Activated CD4-positive, alpha-beta T cell treated with anti-CD3 and anti-CD28 coated beads, Interleukin-2, amount 50 U/mL, for 4 hours (primary cell): ENCODE measurements around the gene NFIX.

Experiments
- DNase-seq, 2 experiments: peaks; one replicate each; pipeline ENCODE4 v3.0.0-alpha.2; 2020

Gene NFIX

GRCh38 chr19:12990853-12991252 lies 4.4 kb upstream of the NFIX start:
- no peak for DNase-seq

GRCh38 chr19:12991296-12991695 lies 4.0 kb upstream of the NFIX start:
- no peak for DNase-seq

- no peak for DNase-seq
Observed at GRCh38 chr19:12992729-12993128, 2.5 kb upstream of the NFIX start.

- DNase-seq: no peak
Observed at GRCh38 chr19:12993562-12993961, 1.7 kb upstream of the NFIX start.

GRCh38 chr19:12995596-12996405 lies 526 bp downstream of the NFIX start:
- peak in 1 of 2 experiments; percentile 13 for DNase-seq

- no peak for DNase-seq
Observed at GRCh38 chr19:12996406-12997094, 1.3 kb downstream of the NFIX start.

GRCh38 chr19:12997179-12997966 lies 2.1 kb downstream of the NFIX start:
- DNase-seq: no peak

GRCh38 chr19:12997967-12998940 lies 3.0 kb downstream of the NFIX start:
- no peak for DNase-seq

- no peak for DNase-seq
Observed at GRCh38 chr19:13001166-13001501, 5.9 kb downstream of the NFIX start.

GRCh38 chr19:13001502-13002165 lies 6.4 kb downstream of the NFIX start:
- no peak for DNase-seq

- DNase-seq: no peak
Observed at GRCh38 chr19:13002166-13002898, 7.1 kb downstream of the NFIX start.

GRCh38 chr19:13003081-13003480 lies 7.8 kb downstream of the NFIX start:
- no peak for DNase-seq

GRCh38 chr19:13004273-13004672 lies 9.0 kb downstream of the NFIX start:
- no peak for DNase-seq

- no peak for DNase-seq
Observed at GRCh38 chr19:13005253-13005652, 10.0 kb downstream of the NFIX start.

GRCh38 chr19:13005861-13006370 lies 10.6 kb downstream of the NFIX start:
- DNase-seq: no peak

- DNase-seq: no peak
Observed at GRCh38 chr19:13006431-13007281, 11.4 kb downstream of the NFIX start.

- DNase-seq: no peak
Observed at GRCh38 chr19:13007292-13008045, 12.2 kb downstream of the NFIX start.

GRCh38 chr19:13008926-13009787 lies 13.9 kb downstream of the NFIX start:
- no peak for DNase-seq
